Right atrium auricular region (tissue), 2 donors: ENCODE results near the gene CFHR5. TPM values are rescaled to one million over a fixed set of nuclear protein-coding genes. Genes with fewer than 3 reads are reported as not detected.

Experiments
- DNase-seq: peaks from one replicate; pipeline ENCODE4 v3.0.0-alpha.2; 2019; ENCODE audit warnings: low spot score
- H3K27ac ChIP-seq, 2 donors: fragments of 200-600 bp; sonication (generic); 1 replicate in 1 of 2; 2 replicates in 1 of 2; pipeline ENCODE4 v1.5.1; 2016 to 2019
- H3K27me3 ChIP-seq, 2 donors: fragments of 200-600 bp; sonication (generic); one replicate each; pipeline versions ENCODE4 v1.5.1 to v1.6.0; 2017 to 2019
- H3K36me3 ChIP-seq: fragments of 200-600 bp; sonication (generic); one replicate; pipeline ENCODE4 v1.5.1; 2016
- H3K4me1 ChIP-seq, 2 donors: fragments of 200-600 bp; sonication (generic); one replicate each; pipeline versions ENCODE4 v1.5.1 to v1.6.0; 2017 to 2019
- H3K4me3 ChIP-seq, 2 donors: fragments of 200-600 bp; sonication (generic); 1 replicate in 1 of 2; 2 replicates in 1 of 2; pipeline ENCODE4 v1.5.1; 2017 to 2019; ENCODE audit warnings: mild to moderate bottlenecking in 1 of 2, moderate library complexity in 1 of 2
- H3K9me3 ChIP-seq, 2 donors: fragments of 200-600 bp; sonication (generic); one replicate each; pipeline ENCODE4 v1.5.1; 2019
- CTCF ChIP-seq, 2 donors: fragments of 200-600 bp; sonication (generic); IDR thresholded peaks; one replicate each; pipeline ENCODE4 v1.5.1; 2019; ENCODE audit warnings: antibody characterized with exemption in 2 of 2
- total RNA-seq, 2 donors: library from RNA; depleted of rRNA; stranded (reverse); fragments of >200 nt; gene quantifications; one replicate each; pipeline ENCODE4 v1.1.0, GENCODE V29; 2016

CFHR5 gene
- total RNA-seq, 2 donors from 2014 or later = not detected

- Histone ChIP-seq H3K36me3 (no peaks in the 10 kb centered on the region), H3K27ac (no peak overlapping the region), H3K9me3 (peaks cover 0 to 14% of the 10 kb centered on the region in 2 donors), H3K4me1 (no peaks in the 10 kb centered on the region), H3K27me3 (no peaks in the 10 kb centered on the region), H3K4me3 (no peak overlapping the region)
- DNase-seq = no peak
- TF ChIP-seq CTCF (IDR thresholded peaks at IDR 0.05) = no peak
These were observed 35.9 kb downstream of the CFHR5 start for GRCh38 chr1:197013234-197013633.

GRCh38 chr1:197016751-197017150, 39.4 kb downstream of the CFHR5 start:
- no peak for TF ChIP-seq CTCF (IDR thresholded peaks at IDR 0.05)
- Histone ChIP-seq H3K9me3 (peaks cover 0 to 8% of the 10 kb centered on the region in 2 donors), H3K27ac (no peak overlapping the region), H3K4me1 (no peaks in the 10 kb centered on the region), H3K27me3 (no peaks in the 10 kb centered on the region), H3K4me3 (no peak overlapping the region), H3K36me3 (no peaks in the 10 kb centered on the region)
- no peak for DNase-seq

- no peak for TF ChIP-seq CTCF (IDR thresholded peaks at IDR 0.05)
- H3K27ac ChIP-seq = no peak overlapping the region
- peaks cover 0 to under 1% of the 10 kb centered on the region in 2 donors for H3K9me3 ChIP-seq
- no peak overlapping the region for H3K4me3 ChIP-seq
- no peaks in the 10 kb centered on the region for H3K4me1 ChIP-seq
- no peaks in the 10 kb centered on the region for H3K36me3 ChIP-seq
- no peak for DNase-seq
- no peaks in the 10 kb centered on the region for H3K27me3 ChIP-seq
These were observed 40.3 kb downstream of the CFHR5 start for GRCh38 chr1:197017558-197018146.

GRCh38 chr1:197021716-197022115, 44.4 kb downstream of the CFHR5 start:
- Histone ChIP-seq H3K27ac (no peak overlapping the region), H3K27me3 (no peaks in the 10 kb centered on the region), H3K4me3 (no peak overlapping the region), H3K9me3 (no peaks in the 10 kb centered on the region), H3K4me1 (no peaks in the 10 kb centered on the region), H3K36me3 (no peaks in the 10 kb centered on the region)
- no peak for DNase-seq
- TF ChIP-seq CTCF (IDR thresholded peaks at IDR 0.05) = no peak

- Histone ChIP-seq H3K36me3 (no peaks in the 10 kb centered on the region), H3K27me3 (no peaks in the 10 kb centered on the region), H3K9me3 (no peaks in the 10 kb centered on the region), H3K27ac (no peak overlapping the region), H3K4me1 (no peaks in the 10 kb centered on the region), H3K4me3 (no peak overlapping the region)
- TF ChIP-seq CTCF (IDR thresholded peaks at IDR 0.05) = no peak
- DNase-seq = no peak
These were observed 47.1 kb downstream of the CFHR5 start for GRCh38 chr1:197024460-197024859.

GRCh38 chr1:197027359-197027758, 50.0 kb downstream of the CFHR5 start:
- no peak overlapping the region for H3K4me3 ChIP-seq
- H3K9me3 ChIP-seq = no peaks in the 10 kb centered on the region
- H3K27ac ChIP-seq = no peak overlapping the region
- H3K27me3 ChIP-seq = no peaks in the 10 kb centered on the region
- DNase-seq = no peak
- no peaks in the 10 kb centered on the region for H3K4me1 ChIP-seq
- TF ChIP-seq CTCF (IDR thresholded peaks at IDR 0.05) = no peak
- no peaks in the 10 kb centered on the region for H3K36me3 ChIP-seq
